ENCODE data around the gene F2. TPM values are rescaled to one million over a fixed set of nuclear protein-coding genes. Genes with fewer than 3 reads are reported as not detected.

Gene F2
- total and polyA plus RNA-seq, 2 of the 13 experiments (the other 11 are each of a cell fraction or from before 2014, with no cell fraction given), result 330 to 801 TPM

- no peak for TF ChIP-seq MYNN (CRISPR knock-in tag; IDR thresholded peaks at IDR 0.05; ENCODE audit: low read depth)
- no peak for TF ChIP-seq HCFC1 (IDR thresholded peaks at IDR 0.05; ENCODE audit: low read depth, low read length)
- 0 out of 2 replicates have a peak, but pooled peaks have one; percentile 15 for TF ChIP-seq PHF8 (CRISPR knock-in tag; IDR thresholded peaks at IDR 0.05)
- peak in 1 of 2 experiments; percentile 12; a peak in 1 of 4 replicates for TF ChIP-seq POLR2A (IDR thresholded peaks at IDR 0.05; ENCODE audit: insufficient read depth in 1 of 2, low read depth in 2 of 2, low read length in 2 of 2)
- no peak for TF ChIP-seq MAX (IDR thresholded peaks at IDR 0.05)
- TF ChIP-seq TIGD3 (CRISPR knock-in tag; IDR thresholded peaks at IDR 0.05; ENCODE audit: borderline replicate concordance), result no peak
Observed at GRCh38 chr11:46723359-46723680, 4.3 kb downstream of the F2 start (continued).

- peaks cover 86% of the 10 kb centered on the region for H3K4me1 ChIP-seq (ENCODE audit: insufficient read depth, low read length)
- POLR2A ChIA-PET, result interaction anchor here (12.3 kb wide), 1 partner anchor 22 kb away, joined by 272 read pairs; the partner anchor contains the start of genes ARHGAP1 and ZNF408
- H3K9ac ChIP-seq (ENCODE audit: insufficient read depth, low read depth, low read length), result no peak overlapping the region
- ATAC-seq, result no peak
- H2AFZ ChIP-seq (ENCODE audit: low read length), result no peak overlapping the region
- H3K4me2 ChIP-seq (ENCODE audit: low read depth, low read length), result peak overlapping the region; percentile 46
- H3K27me3 ChIP-seq (ENCODE audit: control insufficient read depth in 1 of 2, insufficient read depth in 2 of 2, low read length in 2 of 2), result no peaks in the 10 kb centered on the region; a peak in 1 of 5 replicates
- H3K27ac ChIP-seq (ENCODE audit: extremely low read length, insufficient read depth, low read length), result peak overlapping the region; percentile 41
- peak; percentile 51 for TF ChIP-seq POLR2AphosphoS5 (IDR thresholded peaks at IDR 0.05; ENCODE audit: low read depth, low read length)
- peak; percentile 33 for TF ChIP-seq ZNF687 (CRISPR knock-in tag; IDR thresholded peaks at IDR 0.05)
- TF ChIP-seq DZIP1 (CRISPR knock-in tag; IDR thresholded peaks at IDR 0.05), result 0 out of 2 replicates have a peak, but pooled peaks have one; percentile 70
- peak in 1 of 2 experiments; percentile 44; a peak in 1 of 4 replicates for TF ChIP-seq POLR2A (IDR thresholded peaks at IDR 0.05; ENCODE audit: insufficient read depth in 1 of 2, low read depth in 2 of 2, low read length in 2 of 2)
- peak; percentile 40 for TF ChIP-seq ZNF18 (CRISPR knock-in tag; IDR thresholded peaks at IDR 0.05; ENCODE audit: insufficient replicate concordance)
- TF ChIP-seq SRY (CRISPR knock-in tag; IDR thresholded peaks at IDR 0.05), result peak; percentile 65; the same call in 1 of the 2 replicates
- TF ChIP-seq ZMAT3 (CRISPR knock-in tag; conservative IDR thresholded peaks at IDR 0.05), result no peak
- TF ChIP-seq ZSCAN21 (CRISPR knock-in tag; IDR thresholded peaks at IDR 0.05; ENCODE audit: borderline replicate concordance), result no peak
- in situ Hi-C loops (cut with HindIII; ENCODE audit: extremely low pct_ligation_motif_present, low pct_unique_long_range_greater_than_20kb) (no loop called here), intact Hi-C loops (cut with micrococcal nuclease; ENCODE audit: unreplicated experiment) (no loop called here)
- no peaks in the 10 kb centered on the region for H3K9me3 ChIP-seq (ENCODE audit: low read length)
- peaks cover 67% of the 10 kb centered on the region for H3K79me2 ChIP-seq (ENCODE audit: insufficient read depth, low read length)
- WGBS (ENCODE audit: low lambda C conversion rate), result 86% methylated on average over 8 of the region's 8 CpGs
- CTCF ChIA-PET (ENCODE audit: low intra/inter-chr PET ratio, low total read pairs), result no interaction called here
- BruUV-seq (replicated peaks), result no TSS peak
- FAIRE-seq, result no peak
- H3K4me3 ChIP-seq (replicated peaks in 1 of 3; ENCODE audit: insufficient read depth in 1 of 3, low read depth in 2 of 3, low read length in 3 of 3), result no peak overlapping the region
- H3K36me3 ChIP-seq (replicated peaks in 1 of 2; ENCODE audit: control insufficient read depth in 1 of 2, insufficient read depth in 2 of 2, low read length in 2 of 2), result peaks cover 31 to 56% of the 10 kb centered on the region in 2 experiments
- H4K20me1 ChIP-seq (ENCODE audit: insufficient read depth, low read length), result peaks cover 38% of the 10 kb centered on the region
- no peak for DNase-seq (ENCODE audit: low spot score)
Observed at GRCh38 chr11:46724088-46724487, 5.1 kb downstream of the F2 start.
